GM20431 (cell line): Measurements from ENCODE around the gene ADD3.
"Not testable (repeated sequence)": the region's sequence is repeated elsewhere in the genome, so short reads cannot be mapped to it uniquely, and the experiment has no call there.

Experiments
- in situ Hi-C: fragments of 300-500 bp; cut with MseI, MboI; formaldehyde crosslinking; loops from one replicate; pipeline ENCODE4 v1.15.0; 2020; ENCODE audit warnings: low sequenced_read_pairs; ENCODE audit not compliant: unreplicated experiment

Gene ADD3

GRCh38 chr10:110023785-110024465, 16.1 kb downstream of the ADD3 start:
- in situ Hi-C loops: no loop called here

- in situ Hi-C loops: no loop called here
These were observed 21.7 kb downstream of the ADD3 start for GRCh38 chr10:110029450-110029849.

- in situ Hi-C loops: no loop called here
These were observed 25.3 kb downstream of the ADD3 start for GRCh38 chr10:110032801-110033700.

GRCh38 chr10:110033701-110034235, 26.0 kb downstream of the ADD3 start:
- in situ Hi-C loops: no loop called here

GRCh38 chr10:110034596-110034995, 26.8 kb downstream of the ADD3 start:
- in situ Hi-C loops: no loop called here

- in situ Hi-C loops: no loop called here
These were observed 27.5 kb downstream of the ADD3 start for GRCh38 chr10:110035070-110035921.

GRCh38 chr10:110036640-110037039, 28.9 kb downstream of the ADD3 start:
- in situ Hi-C loops: no loop called here

- in situ Hi-C loops: no loop called here
These were observed 31.5 kb downstream of the ADD3 start for GRCh38 chr10:110039254-110039653.

GRCh38 chr10:110040108-110040507, 32.3 kb downstream of the ADD3 start:
- in situ Hi-C loops: no loop called here

GRCh38 chr10:110040767-110041478, 33.1 kb downstream of the ADD3 start:
- in situ Hi-C loops: no loop called here

- in situ Hi-C loops: no loop called here
These were observed 33.7 kb downstream of the ADD3 start for GRCh38 chr10:110041479-110041829.

GRCh38 chr10:110042181-110042580, 34.4 kb downstream of the ADD3 start:
- in situ Hi-C loops: no loop called here

GRCh38 chr10:110042891-110043290, 35.1 kb downstream of the ADD3 start:
- in situ Hi-C loops: no loop called here

- in situ Hi-C loops: no loop called here
These were observed 36.9 kb downstream of the ADD3 start for GRCh38 chr10:110044681-110045080.

- in situ Hi-C loops: no loop called here
These were observed 38.0 kb downstream of the ADD3 start for GRCh38 chr10:110045772-110046171.

GRCh38 chr10:110048145-110048544, 40.4 kb downstream of the ADD3 start:
- in situ Hi-C loops: not testable (repeated sequence)

- in situ Hi-C loops: no loop called here
These were observed 41.0 kb downstream of the ADD3 start for GRCh38 chr10:110048781-110049180.

- in situ Hi-C loops: not testable (repeated sequence)
These were observed 42.3 kb downstream of the ADD3 start for GRCh38 chr10:110049889-110050591.

GRCh38 chr10:110051487-110051886, 43.7 kb downstream of the ADD3 start:
- in situ Hi-C loops: no loop called here
